Gastrocnemius medialis (tissue), 4 donors: ENCODE data around the gene ARMC3. TPM values are rescaled to one million over a fixed set of nuclear protein-coding genes. Genes with fewer than 3 reads are reported as not detected.
A peak's percentile ranks its signal among the peaks of the same experiment; 100 is the strongest.

Experiments
- ATAC-seq, 2 donors: fragments of 150-250 bp; one replicate each; pipeline ENCODE4 v1.9.1; 2016
- DNase-seq, 2 donors: peaks; one replicate each; pipeline ENCODE4 v3.0.0-alpha.2; 2019
- H3K27ac ChIP-seq, 4 donors: fragments of 200-600 bp; sonication (generic); 1 replicate in 1 of 4; 2 replicates in 3 of 4; pipeline ENCODE4 v1.5.1; 2016 to 2018; ENCODE audit warnings: mild to moderate bottlenecking in 2 of 4, moderate library complexity in 1 of 4
- H3K27me3 ChIP-seq, 3 donors: fragments of 200-600 bp; sonication (generic) in 2 of 3; 1 replicate in 1 of 3; 2 replicates in 2 of 3; pipeline versions ENCODE4 v1.5.1 to v1.6.0; 2016 to 2019; ENCODE audit warnings: mild to moderate bottlenecking in 1 of 3, moderate library complexity in 1 of 3
- H3K36me3 ChIP-seq, 2 donors: fragments of 200-600 bp; sonication (generic) in 1 of 2; one replicate each; pipeline ENCODE4 v1.5.1; 2017 to 2018
- H3K4me1 ChIP-seq, 2 donors: fragments of 200-600 bp; sonication (generic) in 1 of 2; one replicate each; pipeline ENCODE4 v1.5.1; 2016 to 2017; ENCODE audit warnings: mild to moderate bottlenecking in 2 of 2
- H3K4me3 ChIP-seq, 4 donors: fragments of 200-600 bp; sonication (generic) in 3 of 4; 1 replicate in 1 of 4; 2 replicates in 3 of 4; pipeline ENCODE4 v1.5.1; 2016 to 2019; ENCODE audit warnings: mild to moderate bottlenecking in 2 of 4
- H3K9me3 ChIP-seq, 3 donors: fragments of 200-600 bp; sonication (generic) in 2 of 3; 1 replicate in 1 of 3; 2 replicates in 2 of 3; pipeline ENCODE4 v1.5.1; 2016 to 2019
- CTCF ChIP-seq, 5 experiments: fragments of 450-650 bp in 3 of 5; fragments of 200-600 bp in 2 of 5; sonication (generic) in 2 of 5; IDR thresholded peaks in 4 of 5; conservative IDR thresholded peaks in 1 of 5; 1 replicate in 4 of 5; 2 replicates in 1 of 5; pipeline ENCODE4 v1.5.1; 2016 to 2019; ENCODE audit warnings: antibody characterized with exemption in 5 of 5, mild to moderate bottlenecking in 3 of 5, moderate library complexity in 3 of 5
- POLR2A ChIP-seq, 2 donors: fragments of 450-650 bp; IDR thresholded peaks; one replicate each; pipeline ENCODE4 v1.6.1; 2017; ENCODE audit warnings: antibody characterized with exemption in 2 of 2, mild to moderate bottlenecking in 2 of 2, moderate library complexity in 2 of 2
- in situ Hi-C, 4 donors: fragments of 200-750 bp; cut with MboI; loops; one replicate each; pipeline versions ENCODE4 v1.15.0 to v1.8.0; 2017; ENCODE audit warnings: low sequenced_read_pairs in 4 of 4
- intact Hi-C: fragments of 100-400 bp; cut with DNase I; formaldehyde crosslinking; loops from one replicate; pipeline ENCODE4 v1.15.1; 2023; ENCODE audit warnings: low total_unique reads
- total RNA-seq, 4 donors: library from RNA; depleted of rRNA; stranded (reverse); fragments of >200 nt; gene quantifications; one replicate each; pipeline versions ENCODE4 v1.1.0 to v1.2.3, GENCODE V29; 2016

Gene ARMC3
- total RNA-seq, 4 donors from 2014 or later: not detected

GRCh38 chr10:22932626-22933370, 4.9 kb downstream of the ARMC3 start:
- Histone ChIP-seq H3K36me3 (no peaks in the 10 kb centered on the region), H3K27me3 (no peaks in the 10 kb centered on the region), H3K4me1 (no peaks in the 10 kb centered on the region), H3K27ac (peak overlapping the region in 1 of 4 donors; percentile 25), H3K4me3 (no peak overlapping the region), H3K9me3 (no peaks in the 10 kb centered on the region)
- DNase-seq (peak in 1 of 2 donors; percentile 18), ATAC-seq (peak; percentile 33 to 45)
- intact Hi-C loops: no loop called here
- in situ Hi-C loops: no loop called here
- TF ChIP-seq POLR2A (IDR thresholded peaks at IDR 0.05): no peak
- no peak for TF ChIP-seq CTCF (IDR thresholded peaks at IDR 0.05 in 4 of 5, conservative IDR thresholded peaks at IDR 0.05 in 1 of 5)

GRCh38 chr10:22934726-22935125, 6.9 kb downstream of the ARMC3 start:
- TF ChIP-seq CTCF (IDR thresholded peaks at IDR 0.05 in 4 of 5, conservative IDR thresholded peaks at IDR 0.05 in 1 of 5): no peak
- TF ChIP-seq POLR2A (IDR thresholded peaks at IDR 0.05): no peak
- no peaks in the 10 kb centered on the region for H3K9me3 ChIP-seq
- no peak for DNase-seq
- in situ Hi-C loops: no loop called here
- no peaks in the 10 kb centered on the region for H3K27me3 ChIP-seq
- no peaks in the 10 kb centered on the region for H3K36me3 ChIP-seq
- H3K4me1 ChIP-seq: no peaks in the 10 kb centered on the region
- intact Hi-C loops: no loop called here
- H3K27ac ChIP-seq: no peak overlapping the region
- no peak overlapping the region for H3K4me3 ChIP-seq
- ATAC-seq: no peak

GRCh38 chr10:22942437-22942836, 14.6 kb downstream of the ARMC3 start:
- no peak overlapping the region for H3K4me3 ChIP-seq
- H3K9me3 ChIP-seq: no peaks in the 10 kb centered on the region
- in situ Hi-C loops (no loop called here), intact Hi-C loops (no loop called here)
- H3K36me3 ChIP-seq: no peaks in the 10 kb centered on the region
- DNase-seq (no peak), ATAC-seq (no peak)
- no peak for TF ChIP-seq CTCF (IDR thresholded peaks at IDR 0.05 in 4 of 5, conservative IDR thresholded peaks at IDR 0.05 in 1 of 5)
- TF ChIP-seq POLR2A (IDR thresholded peaks at IDR 0.05): no peak
- peaks cover 0 to 3% (median 0%) of the 10 kb centered on the region in 3 donors for H3K27me3 ChIP-seq
- H3K4me1 ChIP-seq: no peaks in the 10 kb centered on the region
- H3K27ac ChIP-seq: no peak overlapping the region

GRCh38 chr10:22945934-22946673, 18.3 kb downstream of the ARMC3 start:
- DNase-seq (no peak), ATAC-seq (no peak)
- Histone ChIP-seq H3K9me3 (no peaks in the 10 kb centered on the region), H3K4me1 (no peaks in the 10 kb centered on the region), H3K36me3 (no peaks in the 10 kb centered on the region), H3K27me3 (peaks cover 0 to 3% (median 0%) of the 10 kb centered on the region in 3 donors), H3K27ac (no peak overlapping the region), H3K4me3 (no peak overlapping the region)
- intact Hi-C loops: no loop called here
- no peak for TF ChIP-seq CTCF (IDR thresholded peaks at IDR 0.05 in 4 of 5, conservative IDR thresholded peaks at IDR 0.05 in 1 of 5)
- TF ChIP-seq POLR2A (IDR thresholded peaks at IDR 0.05): no peak
- in situ Hi-C loops: no loop called here
